WTC11 (cell line): ENCODE results near the gene SDS. TPM values are rescaled to one million over a fixed set of nuclear protein-coding genes. Genes with fewer than 3 reads are reported as not detected.
A peak's percentile ranks its signal among the peaks of the same experiment; 100 is the strongest.

Experiments used
- ATAC-seq: fragments of 200-7000 bp; cut with Tn5 transposase; 2 replicates; pipeline ENCODE4 v1.10.0; 2021; ENCODE audit warnings: mild to moderate bottlenecking, moderate library complexity
- CTCF ChIA-PET: fragments of 300-600 bp; sonication (Branson Sonifier 250); formaldehyde crosslinking; loops from one replicate; lab custom pipeline; 2021; ENCODE audit warnings: antibody characterized with exemption; lab: Charles Lee
- POLR2A ChIA-PET: fragments of 350-600 bp; sonication (Branson Sonifier 250); formaldehyde crosslinking; loops from one replicate; lab custom pipeline; 2021; ENCODE audit warnings: antibody characterized with exemption; lab: Charles Lee
- DNase-seq: peaks from one replicate; pipeline ENCODE4 v3.0.0; 2021; ENCODE audit warnings: low spot score
- H3K27ac Mint-ChIP-seq: 2 replicates; pipeline ENCODE4 v1.8.0; 2021; ENCODE audit warnings: mixed read lengths
- H3K27me3 Mint-ChIP-seq: 2 replicates; pipeline ENCODE4 v1.8.0; 2021; ENCODE audit warnings: low read depth, mild to moderate bottlenecking, moderate library complexity, mixed read lengths
- H3K36me3 Mint-ChIP-seq: 2 replicates; pipeline ENCODE4 v1.8.0; 2021; ENCODE audit warnings: mixed read lengths
- H3K4me1 Mint-ChIP-seq: 2 replicates; pipeline ENCODE4 v1.8.0; 2022; ENCODE audit warnings: mixed read lengths
- H3K4me3 Mint-ChIP-seq: 2 replicates; pipeline ENCODE4 v1.8.0; 2021; ENCODE audit warnings: mild to moderate bottlenecking, moderate library complexity, mixed read lengths
- H3K9me3 Mint-ChIP-seq: 2 replicates; pipeline ENCODE4 v1.8.0; 2021; ENCODE audit warnings: mixed read lengths
- AFF4 ChIP-seq: sonication (generic); formaldehyde crosslinking; IDR thresholded peaks from 2 replicates; pipeline ENCODE4 v1.8.1; 2023; ENCODE audit warnings: mild to moderate bottlenecking, missing genetic modification reagents, borderline replicate concordance
- ATF1 ChIP-seq: sonication (generic); formaldehyde crosslinking; IDR thresholded peaks from 2 replicates; pipeline ENCODE4 v1.8.1; 2023; ENCODE audit warnings: mild to moderate bottlenecking, moderate library complexity, missing genetic modification reagents
- ATF6 ChIP-seq: sonication (generic); formaldehyde crosslinking; IDR thresholded peaks from 2 replicates; pipeline ENCODE4 v1.8.1; 2023; ENCODE audit warnings: mild to moderate bottlenecking, missing genetic modification reagents
- CREM ChIP-seq: sonication (generic); formaldehyde crosslinking; IDR thresholded peaks from 2 replicates; pipeline ENCODE4 v1.8.1; 2022; ENCODE audit warnings: mild to moderate bottlenecking, missing genetic modification reagents, moderate library complexity
- ERG ChIP-seq: fragments of 250-450 bp; sonication (Bioruptor Pico); IDR thresholded peaks from 2 replicates; pipeline ENCODE4 v1.8.0; 2021; ENCODE audit warnings: mild to moderate bottlenecking
- ETV6 ChIP-seq: sonication (generic); formaldehyde crosslinking; IDR thresholded peaks from 2 replicates; pipeline ENCODE4 v1.8.1; 2022; ENCODE audit warnings: mild to moderate bottlenecking, missing genetic modification reagents
- FOXK1 ChIP-seq: sonication (generic); formaldehyde crosslinking; IDR thresholded peaks from 2 replicates; pipeline ENCODE4 v1.8.0; 2022; ENCODE audit warnings: mild to moderate bottlenecking, moderate library complexity, missing genetic modification reagents
- FOXP1 ChIP-seq: sonication (generic); formaldehyde crosslinking; IDR thresholded peaks from 2 replicates; pipeline ENCODE4 v1.8.0; 2022; ENCODE audit warnings: missing genetic modification reagents, mild to moderate bottlenecking, moderate library complexity, borderline replicate concordance
- FOXP4 ChIP-seq: sonication (generic); formaldehyde crosslinking; IDR thresholded peaks from 2 replicates; pipeline ENCODE4 v1.8.0; 2022; ENCODE audit warnings: mild to moderate bottlenecking, missing genetic modification reagents
- GABPB1 ChIP-seq: sonication (generic); formaldehyde crosslinking; IDR thresholded peaks from 2 replicates; pipeline ENCODE4 v1.8.1; 2023; ENCODE audit warnings: mild to moderate bottlenecking, missing genetic modification reagents
- IRF2 ChIP-seq: sonication (generic); formaldehyde crosslinking; IDR thresholded peaks from 2 replicates; pipeline ENCODE4 v1.8.0; 2022; ENCODE audit warnings: low read depth, missing genetic modification reagents, borderline replicate concordance
- NFYB ChIP-seq: sonication (generic); formaldehyde crosslinking; conservative IDR thresholded peaks from 2 replicates; pipeline ENCODE4 v1.8.0; 2022; ENCODE audit warnings: low read depth, missing genetic modification reagents
- RORB ChIP-seq: fragments of 250-450 bp; sonication (Bioruptor Pico); IDR thresholded peaks from 2 replicates; pipeline ENCODE4 v1.9.0; 2021; ENCODE audit warnings: mild to moderate bottlenecking
- SP1 ChIP-seq: sonication (generic); formaldehyde crosslinking; conservative IDR thresholded peaks from 2 replicates; pipeline ENCODE4 v1.8.1; 2022; ENCODE audit warnings: missing genetic modification reagents
- TEAD1 ChIP-seq: sonication (generic); formaldehyde crosslinking; IDR thresholded peaks from 2 replicates; pipeline ENCODE4 v1.8.0; 2022; ENCODE audit warnings: mild to moderate bottlenecking, missing genetic modification reagents
- ZNF138 ChIP-seq: sonication (generic); formaldehyde crosslinking; conservative IDR thresholded peaks from 2 replicates; pipeline ENCODE4 v1.8.1; 2022; ENCODE audit warnings: mild to moderate bottlenecking, moderate library complexity, missing genetic modification reagents
- ZNF232 ChIP-seq: sonication (generic); formaldehyde crosslinking; IDR thresholded peaks from 2 replicates; pipeline ENCODE4 v1.8.0; 2022; ENCODE audit warnings: mild to moderate bottlenecking, missing genetic modification reagents
- ZNF317 ChIP-seq: sonication (generic); formaldehyde crosslinking; IDR thresholded peaks from 2 replicates; pipeline ENCODE4 v1.8.1; 2023; ENCODE audit warnings: low read depth, mild to moderate bottlenecking, moderate library complexity, missing genetic modification reagents, borderline replicate concordance
- ZNF423 ChIP-seq: fragments of 250-450 bp; sonication (Bioruptor Pico); IDR thresholded peaks from 2 replicates; pipeline ENCODE4 v2.1.2; 2022; ENCODE audit warnings: mild to moderate bottlenecking, moderate library complexity
- total RNA-seq: library from RNA; stranded (reverse); gene quantifications from 3 replicates; pipeline ENCODE4 v1.2.3, GENCODE V29; 2021

The SDS gene
- total RNA-seq, 1 experiment from 2014 or later = 0.31 TPM

- ChIA-PET POLR2A (no interaction called here), CTCF (interaction anchor here (0.7 kb wide), 1 partner anchor 64 kb away, joined by 3 read pairs; no protein-coding TSS in a partner anchor)
- H3K9me3 Mint-ChIP-seq = no peaks in the 10 kb centered on the region
- peaks cover 18% of the 10 kb centered on the region for H3K4me1 Mint-ChIP-seq
- no peak overlapping the region for H3K4me3 Mint-ChIP-seq
- ATAC-seq = no peak
- no peak overlapping the region for H3K27ac Mint-ChIP-seq
- 0 out of 2 replicates have a peak, but pooled peaks cover 2% of the 10 kb centered on the region for H3K36me3 Mint-ChIP-seq
- no peak for DNase-seq
- no peak for TF ChIP-seq AFF4 (CRISPR knock-in tag)
- TF ChIP-seq ERG = no peak
- TF ChIP-seq ZNF232 (CRISPR knock-in tag) = no peak
- TF ChIP-seq FOXP4 (CRISPR knock-in tag) = no peak
- TF ChIP-seq NFYB (CRISPR knock-in tag) = no peak
- no peak for TF ChIP-seq SP1 (CRISPR knock-in tag)
- TF ChIP-seq ATF1 (CRISPR knock-in tag) = no peak
- no peak for TF ChIP-seq ZNF138 (CRISPR knock-in tag)
- no peak for TF ChIP-seq ATF6 (CRISPR knock-in tag)
- no peak for TF ChIP-seq ZNF423
- TF ChIP-seq, all 79 proteins: peak for 0
- no peaks in the 10 kb centered on the region for H3K27me3 Mint-ChIP-seq
These were observed 41.9 kb downstream of the SDS start for GRCh38 chr12:113361574-113362370.

- POLR2A ChIA-PET = interaction anchor here (1.2 kb wide), 1 partner anchor 65 kb away, joined by 3 read pairs; no protein-coding TSS in a partner anchor
- CTCF ChIA-PET = interaction anchor here (1.9 to 4.4 kb wide), 2 partner anchors 49 to 65 kb away, joined by 4 to 26 read pairs; no protein-coding TSS in a partner anchor
- ATAC-seq (no peak), DNase-seq (no peak)
- Mint-ChIP-seq H3K27me3 (no peaks in the 10 kb centered on the region), H3K4me3 (peak overlapping the region; percentile 88), H3K27ac (no peak overlapping the region), H3K4me1 (peaks cover 18% of the 10 kb centered on the region), H3K9me3 (no peaks in the 10 kb centered on the region), H3K36me3 (0 out of 2 replicates have a peak, but pooled peaks cover 2% of the 10 kb centered on the region)
- TF ChIP-seq ETV6 (CRISPR knock-in tag) (no peak), FOXP1 (no peak), ZNF317 (CRISPR knock-in tag) (no peak), FOXP4 (CRISPR knock-in tag) (no peak), GABPB1 (no peak), RORB (CRISPR knock-in tag) (no peak), CREM (CRISPR knock-in tag) (no peak), IRF2 (CRISPR knock-in tag) (no peak), ATF6 (CRISPR knock-in tag) (no peak), FOXK1 (CRISPR knock-in tag) (no peak), TEAD1 (CRISPR knock-in tag) (no peak)
These were observed 43.5 kb downstream of the SDS start for GRCh38 chr12:113359939-113360748.
